Measurements from ENCODE around the gene TTC33. TPM values are rescaled to one million over a fixed set of nuclear protein-coding genes. Genes with fewer than 3 reads are reported as not detected.
A peak's percentile ranks its signal among the peaks of the same experiment; 100 is the strongest.

Gene TTC33
- total and polyA plus RNA-seq, 5 experiments from 2014 or later = 8.4 to 18.9 (median 14.8) TPM

DNA sequence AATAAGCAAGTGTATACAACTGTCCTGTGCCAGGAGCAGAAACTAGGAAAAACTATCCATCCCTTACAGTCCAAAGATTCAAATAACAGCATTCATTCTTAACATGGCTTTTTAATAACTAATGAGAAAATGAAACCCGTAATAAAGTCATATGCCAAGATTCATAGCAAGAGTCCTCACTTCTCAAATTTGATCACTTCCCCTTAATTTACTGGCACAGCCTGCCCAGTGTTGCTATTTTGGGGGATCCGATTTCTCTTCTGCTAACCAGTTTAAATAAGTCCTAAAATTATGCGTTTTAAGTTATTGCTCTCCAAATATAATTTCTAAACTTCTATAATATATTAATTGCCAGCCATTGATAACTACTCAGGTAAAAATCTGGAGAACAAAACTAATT lies 253.0 kb downstream of the TTC33 start:
- Mint-ChIP-seq H3K4me1 (peaks cover 0 to 10% (median 8%) of the 10 kb centered on the region in 4 donors), H3K27me3 (no peaks in the 10 kb centered on the region), H3K27ac (no peak overlapping the region), H3K36me3 (no peaks in the 10 kb centered on the region), H3K9me3 (no peaks in the 10 kb centered on the region), H3K4me3 (no peak overlapping the region)
- no peak for ATAC-seq
- POLR2A ChIA-PET = no interaction called here
- DNase-seq = no peak

DNA sequence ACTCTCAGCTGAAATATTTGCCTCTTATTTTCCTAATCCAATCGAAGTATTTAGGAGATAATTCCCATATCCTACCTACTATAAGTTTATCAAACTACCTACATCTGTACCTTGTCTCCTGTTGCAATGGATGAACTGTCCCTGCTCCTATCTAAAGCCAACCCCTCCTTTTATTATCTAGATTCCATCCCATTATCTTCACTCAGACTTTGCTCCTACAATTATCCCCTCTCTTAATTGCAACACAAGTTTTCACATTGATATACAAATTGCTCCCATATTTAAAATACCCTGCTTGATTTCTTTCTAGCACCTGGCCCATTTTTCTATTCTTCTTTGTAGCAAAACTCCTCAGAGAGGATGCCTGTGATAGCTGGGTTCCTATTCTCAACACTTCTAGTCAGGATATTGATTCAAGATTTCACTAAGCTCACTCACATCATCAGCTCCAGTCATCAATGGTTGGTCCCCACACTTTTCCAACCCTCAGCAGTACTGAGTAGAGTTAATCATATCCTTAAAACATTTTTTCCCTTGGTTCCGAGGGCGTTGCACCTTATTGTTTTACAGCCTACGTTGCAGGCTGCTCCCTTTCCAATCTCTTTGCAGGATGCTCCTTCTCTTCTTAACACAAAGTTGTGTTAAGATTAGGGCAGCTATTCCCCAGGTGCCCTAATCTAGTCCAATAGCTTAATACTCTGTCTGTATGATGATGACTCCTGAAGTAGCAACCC lies 253.9 kb downstream of the TTC33 start:
- POLR2A ChIA-PET = no interaction called here
- Mint-ChIP-seq H3K4me3 (no peak overlapping the region), H3K4me1 (peaks cover 0 to 7% (median 3%) of the 10 kb centered on the region in 4 donors), H3K9me3 (no peaks in the 10 kb centered on the region), H3K27me3 (no peaks in the 10 kb centered on the region), H3K27ac (no peak overlapping the region), H3K36me3 (no peaks in the 10 kb centered on the region)
- ATAC-seq (no peak), DNase-seq (no peak)

DNA sequence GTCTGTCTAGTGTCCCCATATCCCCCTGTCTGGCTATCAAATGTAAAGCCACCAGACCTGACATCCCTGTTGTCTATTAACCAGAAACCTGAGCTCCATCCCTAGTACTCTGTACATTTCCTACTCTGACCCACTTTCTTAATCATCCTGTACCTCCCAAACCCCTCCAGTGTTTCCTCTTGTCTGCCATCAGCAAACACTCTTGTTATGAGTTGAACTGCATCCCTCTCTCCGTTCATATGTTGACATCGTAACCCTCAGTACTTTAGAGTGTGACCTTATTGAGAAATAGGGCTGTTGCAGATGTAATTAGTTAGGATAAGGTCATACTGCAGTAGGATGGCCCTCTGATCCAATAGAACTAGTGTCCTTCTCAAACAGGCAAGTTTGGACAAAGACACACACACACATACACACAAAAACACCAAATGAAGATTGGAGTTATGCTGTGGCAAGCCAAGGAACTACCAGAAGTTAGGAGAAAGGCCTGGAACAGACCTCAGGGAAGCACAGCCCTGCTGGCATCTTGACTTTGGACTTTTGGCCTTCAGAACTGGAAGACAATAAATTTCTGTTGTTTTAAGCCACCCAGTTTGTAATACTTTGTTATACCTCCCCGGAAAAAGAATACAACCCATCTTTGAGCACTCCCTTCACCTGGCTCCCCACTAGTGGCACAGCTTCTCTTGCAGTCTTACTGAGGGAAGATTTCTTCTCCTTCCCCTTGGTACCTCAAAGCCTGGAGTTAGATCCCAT lies 256.1 kb downstream of the TTC33 start:
- H3K36me3 Mint-ChIP-seq = no peaks in the 10 kb centered on the region
- no peaks in the 10 kb centered on the region for H3K9me3 Mint-ChIP-seq
- DNase-seq = no peak
- no peak for ATAC-seq
- H3K4me1 Mint-ChIP-seq = peaks cover 0 to 10% (median 1%) of the 10 kb centered on the region in 4 donors
- H3K27ac Mint-ChIP-seq = no peak overlapping the region
- POLR2A ChIA-PET = no interaction called here
- H3K27me3 Mint-ChIP-seq = no peaks in the 10 kb centered on the region
- no peak overlapping the region for H3K4me3 Mint-ChIP-seq

DNA sequence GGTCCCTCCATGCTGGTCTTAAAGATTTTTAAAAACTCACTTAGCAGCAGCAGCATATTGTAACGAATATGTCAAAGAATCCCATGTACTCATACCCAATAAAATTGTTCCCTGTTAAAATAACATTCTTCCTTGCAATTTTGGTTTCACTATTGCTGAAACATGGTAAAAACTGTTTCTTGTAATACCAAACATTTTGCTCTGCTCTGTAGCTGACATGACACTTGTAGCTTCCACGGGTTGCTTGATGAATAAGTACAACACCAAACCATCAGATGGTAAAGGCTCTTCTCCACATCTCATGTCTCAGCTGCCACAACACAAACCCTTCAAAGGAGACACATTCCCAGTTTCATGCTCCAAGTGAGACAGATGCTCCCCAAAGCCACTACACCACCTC lies 256.8 kb downstream of the TTC33 start:
- ATAC-seq = no peak
- POLR2A ChIA-PET = no interaction called here

DNA sequence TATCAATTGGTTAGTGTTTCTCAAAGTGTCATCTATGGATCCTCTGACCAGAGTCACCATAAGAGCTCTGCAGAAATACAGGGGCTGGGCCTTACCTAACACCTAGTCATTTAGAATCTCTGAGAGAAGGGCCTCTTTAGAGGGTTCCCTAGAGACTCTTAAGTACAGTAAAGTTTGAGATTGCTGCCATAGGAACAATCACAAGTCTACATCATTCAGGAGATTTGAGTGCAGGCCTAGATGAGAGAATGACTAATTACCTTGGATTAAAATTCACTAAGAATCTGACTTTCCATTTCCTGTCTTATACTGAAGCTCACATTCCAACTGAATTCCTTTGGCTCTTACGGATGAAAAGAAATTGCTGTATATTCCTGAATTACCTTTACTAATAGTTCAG lies 258.2 kb downstream of the TTC33 start:
- H3K4me3 Mint-ChIP-seq = no peak overlapping the region
- POLR2A ChIA-PET = interaction anchor here (0.5 kb wide), 1 partner anchor 172 kb away, joined by 5 read pairs; no protein-coding TSS in a partner anchor
- no peak for ATAC-seq
- no peak for DNase-seq
- no peaks in the 10 kb centered on the region for H3K36me3 Mint-ChIP-seq
- H3K27me3 Mint-ChIP-seq = no peaks in the 10 kb centered on the region
- H3K9me3 Mint-ChIP-seq = peaks cover 0 to 3% (median 0%) of the 10 kb centered on the region in 9 donors
- no peak overlapping the region for H3K27ac Mint-ChIP-seq
- peaks cover 0 to 4% (median 0%) of the 10 kb centered on the region in 4 donors for H3K4me1 Mint-ChIP-seq

More for the DNA sequence above, 256.8 kb downstream of the TTC33 start:
- H3K4me3 Mint-ChIP-seq = no peak overlapping the region
- peaks cover 0 to 10% (median 1%) of the 10 kb centered on the region in 4 donors for H3K4me1 Mint-ChIP-seq
- no peaks in the 10 kb centered on the region for H3K9me3 Mint-ChIP-seq
- H3K36me3 Mint-ChIP-seq = no peaks in the 10 kb centered on the region
- no peaks in the 10 kb centered on the region for H3K27me3 Mint-ChIP-seq
- no peak for DNase-seq
- H3K27ac Mint-ChIP-seq = no peak overlapping the region

DNA sequence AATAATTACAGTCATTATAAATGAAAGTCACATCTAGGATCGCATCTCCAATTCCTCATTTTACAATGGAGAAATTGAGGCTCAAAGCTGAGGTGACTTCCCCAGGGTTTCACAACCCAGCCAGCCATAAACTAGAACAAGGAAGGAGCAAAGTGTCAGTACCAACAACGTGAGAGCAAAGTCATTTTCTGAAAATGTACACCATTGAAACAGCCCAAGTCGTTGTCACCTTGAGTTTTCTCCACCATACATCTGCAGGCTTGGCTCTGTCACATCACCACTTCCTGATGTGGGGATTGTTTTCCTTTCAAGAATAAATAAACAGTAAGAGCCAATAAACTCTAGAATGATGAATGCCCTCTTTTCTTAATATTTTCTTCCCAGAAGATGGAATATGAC lies 260.5 kb downstream of the TTC33 start:
- POLR2A ChIA-PET = no interaction called here
- H3K27ac Mint-ChIP-seq = peak overlapping the region in 1 of 10 donors; percentile 70
- H3K4me3 Mint-ChIP-seq = no peak overlapping the region
- H3K27me3 Mint-ChIP-seq = no peaks in the 10 kb centered on the region
- H3K36me3 Mint-ChIP-seq = no peaks in the 10 kb centered on the region
- DNase-seq (no peak), ATAC-seq (no peak)
- peaks cover 0 to 20% (median 0%) of the 10 kb centered on the region in 4 donors for H3K4me1 Mint-ChIP-seq
- H3K9me3 Mint-ChIP-seq = peaks cover 0 to 3% (median 0%) of the 10 kb centered on the region in 9 donors

DNA sequence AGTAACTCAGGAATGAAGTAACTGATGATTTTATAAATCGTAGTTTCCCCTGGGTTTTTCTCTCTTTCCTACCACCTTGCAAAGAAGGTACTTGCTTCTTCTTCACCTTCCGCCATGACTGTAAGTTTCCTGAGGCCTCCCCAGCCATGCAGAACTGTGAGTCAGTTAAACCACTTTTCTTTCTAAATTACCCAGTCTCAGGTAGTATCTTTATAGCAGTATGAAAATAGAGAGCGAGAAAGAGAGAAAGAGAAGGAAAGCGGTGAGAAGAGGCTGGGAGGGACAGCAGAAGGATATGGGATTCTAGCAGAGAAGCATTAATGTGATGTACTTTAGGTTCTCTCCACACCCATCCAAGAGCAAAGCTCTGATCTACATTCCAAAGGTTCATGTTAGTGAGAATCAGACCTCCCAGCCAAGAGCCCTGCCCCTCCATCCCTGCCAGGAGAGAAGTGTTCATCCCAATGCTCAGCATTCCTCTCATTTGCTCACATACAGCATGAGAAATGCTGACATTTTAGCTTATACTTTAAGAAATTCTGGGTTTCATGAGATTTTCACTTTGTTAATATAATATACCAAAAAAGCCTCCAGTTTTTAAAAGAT lies 261.0 kb downstream of the TTC33 start:
- POLR2A ChIA-PET = no interaction called here
- ATAC-seq (no peak), DNase-seq (no peak)
- peaks cover 0 to 22% (median 0%) of the 10 kb centered on the region in 4 donors for H3K4me1 Mint-ChIP-seq
- H3K27ac Mint-ChIP-seq = no peak overlapping the region
- H3K27me3 Mint-ChIP-seq = no peaks in the 10 kb centered on the region
- H3K9me3 Mint-ChIP-seq = peaks cover 0 to 3% (median 0%) of the 10 kb centered on the region in 9 donors
- no peak overlapping the region for H3K4me3 Mint-ChIP-seq
- H3K36me3 Mint-ChIP-seq = no peaks in the 10 kb centered on the region

DNA sequence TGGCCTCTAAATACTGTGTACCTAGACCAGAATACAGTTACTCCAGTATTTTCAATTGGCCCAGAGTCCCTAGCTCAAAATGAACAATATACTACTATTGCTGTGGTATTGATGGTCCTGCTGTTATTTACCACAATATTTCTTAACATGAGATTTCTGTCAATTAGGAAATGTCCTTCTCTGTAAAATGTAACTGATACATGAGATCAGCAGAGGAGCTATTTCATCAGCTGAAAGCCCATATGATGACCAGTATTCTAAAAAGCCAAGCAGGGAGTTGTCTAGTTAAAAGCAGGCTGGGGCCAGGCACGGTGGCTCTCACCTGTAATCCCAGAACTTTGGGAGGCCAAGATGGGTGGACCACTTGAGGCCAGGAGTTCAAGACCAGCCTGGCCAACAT lies 263.7 kb downstream of the TTC33 start:
- peaks cover 0 to 3% (median 0%) of the 10 kb centered on the region in 9 donors for H3K9me3 Mint-ChIP-seq
- POLR2A ChIA-PET = no interaction called here
- H3K27ac Mint-ChIP-seq = no peak overlapping the region

DNA sequence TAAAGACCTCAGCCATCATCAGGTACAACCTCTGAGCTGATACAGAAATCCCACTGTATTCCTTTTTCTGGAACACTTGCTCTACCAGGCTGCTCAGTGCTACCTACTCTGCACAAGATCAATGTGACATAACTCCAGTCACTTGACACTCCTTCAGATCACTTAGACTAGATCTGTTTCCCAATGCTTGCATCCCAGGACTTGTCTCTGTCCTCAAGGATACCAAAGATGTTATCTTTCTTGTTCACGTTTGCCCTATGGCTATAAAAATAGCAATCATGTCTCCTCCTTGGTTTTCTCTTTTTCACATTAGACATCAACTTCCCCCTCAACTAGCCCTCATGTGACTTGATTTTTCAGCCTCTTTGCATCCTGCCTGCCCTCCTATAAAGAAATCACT lies 264.1 kb downstream of the TTC33 start:
- Mint-ChIP-seq H3K27ac (no peak overlapping the region), H3K9me3 (peaks cover 0 to 3% (median 0%) of the 10 kb centered on the region in 9 donors), H3K27me3 (no peaks in the 10 kb centered on the region), H3K36me3 (no peaks in the 10 kb centered on the region), H3K4me1 (peaks cover 2 to 45% (median 8%) of the 10 kb centered on the region in 4 donors), H3K4me3 (no peak overlapping the region)
- POLR2A ChIA-PET = no interaction called here
- DNase-seq (no peak), ATAC-seq (no peak)

More for the DNA sequence above, 263.7 kb downstream of the TTC33 start:
- Mint-ChIP-seq H3K36me3 (no peaks in the 10 kb centered on the region), H3K27me3 (no peaks in the 10 kb centered on the region), H3K4me3 (no peak overlapping the region), H3K4me1 (peaks cover 0 to 41% (median 4%) of the 10 kb centered on the region in 4 donors)
- no peak for DNase-seq
- ATAC-seq = no peak

DNA sequence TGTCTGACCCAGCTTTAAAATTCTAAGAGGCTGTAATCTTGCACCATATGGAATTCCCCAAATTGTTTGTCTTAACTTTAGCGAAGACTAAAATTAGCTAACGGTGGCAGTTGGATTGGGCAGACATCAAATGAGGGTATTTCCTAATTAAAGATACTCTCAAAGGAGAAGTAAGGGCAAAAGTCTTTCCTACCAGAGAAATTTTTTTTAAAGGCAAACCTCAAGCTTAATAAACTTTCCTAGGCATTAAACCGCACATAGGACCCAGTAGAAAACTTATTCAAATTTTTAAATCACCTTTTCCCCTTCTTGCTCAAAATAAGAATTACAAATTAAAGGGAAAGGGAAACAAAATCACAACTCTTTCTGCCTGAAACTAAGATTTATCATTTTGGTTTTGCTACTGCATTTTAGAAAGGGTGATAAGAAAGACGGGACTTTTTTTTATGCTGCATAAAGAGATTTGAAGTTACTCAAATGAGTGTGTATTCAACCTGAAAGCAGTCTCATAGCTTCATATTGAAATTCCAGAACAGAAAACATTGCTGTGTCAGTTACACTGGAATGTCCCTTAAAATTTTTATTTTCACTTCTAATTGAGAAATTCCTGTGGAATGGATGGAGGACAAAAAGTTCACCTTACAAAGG lies 265.2 kb downstream of the TTC33 start:
- no peak overlapping the region for H3K27ac Mint-ChIP-seq
- peaks cover 0 to 3% (median 0%) of the 10 kb centered on the region in 9 donors for H3K9me3 Mint-ChIP-seq
- peaks cover 3 to 56% (median 12%) of the 10 kb centered on the region in 4 donors for H3K4me1 Mint-ChIP-seq
- peak overlapping the region in 1 of 10 donors; percentile 17 for H3K4me3 Mint-ChIP-seq
- H3K27me3 Mint-ChIP-seq = no peaks in the 10 kb centered on the region
- H3K36me3 Mint-ChIP-seq = no peaks in the 10 kb centered on the region
- no peak for DNase-seq
- no peak for ATAC-seq
- POLR2A ChIA-PET = no interaction called here

DNA sequence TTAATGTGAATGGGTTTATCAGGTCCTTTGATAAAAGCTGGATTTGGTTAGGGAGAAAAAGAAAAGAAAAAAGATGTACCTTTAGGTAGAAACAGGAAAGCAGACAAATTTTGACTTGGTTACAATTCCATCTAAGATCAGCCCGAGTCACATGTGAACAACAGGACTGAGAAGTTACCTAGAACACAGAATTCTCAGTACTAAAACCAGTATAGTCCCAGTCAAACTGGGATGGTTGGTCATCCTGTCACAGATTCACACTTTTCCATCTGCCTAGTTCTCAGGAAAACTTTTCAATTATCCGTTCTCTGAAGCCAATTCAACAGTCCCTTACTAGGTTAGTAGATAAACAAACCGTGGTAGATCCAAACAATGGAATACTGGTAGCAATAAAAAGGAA lies 266.3 kb downstream of the TTC33 start:
- POLR2A ChIA-PET = no interaction called here
- peaks cover 3 to 64% (median 19%) of the 10 kb centered on the region in 4 donors for H3K4me1 Mint-ChIP-seq

DNA sequence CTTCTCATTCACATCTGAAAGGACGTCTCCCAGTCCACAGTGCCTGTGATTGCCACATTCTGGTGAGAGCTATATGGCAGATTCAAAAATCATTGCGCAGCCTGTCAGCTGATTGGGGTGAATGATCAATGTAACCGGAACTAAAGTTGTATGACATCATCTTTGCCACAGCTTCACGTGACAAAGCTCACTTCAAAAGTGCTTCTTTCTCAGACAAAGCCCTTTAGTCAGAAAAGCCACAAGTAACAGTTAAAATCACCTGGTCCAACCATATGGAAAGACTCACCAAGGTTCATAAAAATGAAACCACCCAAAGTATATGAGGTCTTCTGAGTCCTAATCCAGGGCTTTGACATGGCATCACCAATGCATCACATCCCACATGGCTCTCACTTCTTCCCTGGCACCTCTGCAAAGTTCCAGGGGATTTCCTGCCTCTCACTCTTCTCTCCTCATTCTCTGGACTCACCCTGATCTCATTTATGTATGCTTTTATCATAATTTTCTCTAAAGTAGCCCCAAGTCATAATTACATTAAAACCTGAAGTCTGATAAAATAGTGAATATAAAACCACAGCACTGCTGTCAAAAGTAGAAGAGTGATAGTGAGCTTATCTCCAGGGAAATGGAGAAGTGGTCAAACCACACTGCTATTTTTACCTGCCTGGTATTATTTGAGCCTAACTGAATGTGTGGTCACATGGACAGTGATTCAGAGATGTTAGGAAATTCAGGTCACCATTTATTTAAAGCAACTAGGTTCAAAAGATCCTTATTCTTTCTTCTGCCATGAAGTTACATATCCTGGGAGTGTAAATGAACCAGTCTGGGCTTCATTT lies 269.1 kb downstream of the TTC33 start:
- POLR2A ChIA-PET = no interaction called here
- DNase-seq (peak in 9 of 10 donors; percentile 33 to 72 (median 54)), ATAC-seq (peak; percentile 86 to 90)
- no peaks in the 10 kb centered on the region for H3K36me3 Mint-ChIP-seq
- no peaks in the 10 kb centered on the region for H3K27me3 Mint-ChIP-seq
- peak overlapping the region; percentile 31 to 91 (median 76) for H3K27ac Mint-ChIP-seq
- H3K4me1 Mint-ChIP-seq = peaks cover 4 to 69% (median 21%) of the 10 kb centered on the region in 4 donors
- H3K9me3 Mint-ChIP-seq = no peaks in the 10 kb centered on the region
- H3K4me3 Mint-ChIP-seq = peak overlapping the region in 6 of 10 donors; percentile 1 to 75 (median 34)

More for the DNA sequence above, 266.3 kb downstream of the TTC33 start:
- H3K36me3 Mint-ChIP-seq = no peaks in the 10 kb centered on the region
- H3K27me3 Mint-ChIP-seq = no peaks in the 10 kb centered on the region
- H3K27ac Mint-ChIP-seq = peak overlapping the region in 1 of 10 donors; percentile 1
- no peak for ATAC-seq
- H3K9me3 Mint-ChIP-seq = peaks cover 0 to 3% (median 0%) of the 10 kb centered on the region in 9 donors
- H3K4me3 Mint-ChIP-seq = no peak overlapping the region
- DNase-seq = no peak
